ENCODE data around the gene IL18.
"Not testable (repeated sequence)": the region's sequence is repeated elsewhere in the genome, so short reads cannot be mapped to it uniquely, and the experiment has no call there.

The IL18 gene

DNA sequence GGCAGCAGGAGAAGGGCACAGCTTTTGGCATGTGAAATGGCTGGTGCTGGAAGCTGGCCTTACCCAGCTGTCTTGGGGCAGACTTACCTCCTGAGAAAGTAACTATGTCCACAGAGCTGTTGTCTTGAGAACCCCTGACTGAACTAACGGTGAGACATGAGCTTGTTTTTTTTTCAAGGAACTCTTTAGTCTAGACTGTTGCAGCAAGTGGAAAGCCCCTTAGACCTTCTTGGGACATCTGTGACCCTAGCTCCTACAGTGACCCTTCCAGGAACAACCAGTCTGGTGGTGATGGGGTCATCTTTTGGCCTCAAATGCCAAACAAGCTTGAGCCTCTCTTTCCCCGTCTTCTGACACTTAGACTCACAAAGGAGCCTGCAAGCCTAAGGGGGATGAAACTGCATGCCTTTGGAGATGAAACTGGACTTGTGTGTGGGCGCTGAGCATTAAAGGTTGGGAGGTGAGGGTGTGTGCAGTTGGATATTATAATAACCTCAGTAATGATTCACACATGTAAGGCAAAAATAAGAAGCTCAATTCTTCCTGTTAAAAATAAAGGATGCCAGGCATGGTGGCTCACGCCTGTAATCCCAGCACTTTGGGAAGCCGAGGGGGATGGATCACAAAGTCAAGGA lies 41.8 kb downstream of the IL18 start:
- DNase-seq (ENCODE audit: low spot score), result no peak

- DNase-seq (ENCODE audit: low spot score), result no peak
These were observed 45.7 kb downstream of the IL18 start for GRCh38 chr11:112118176-112118575.

DNA sequence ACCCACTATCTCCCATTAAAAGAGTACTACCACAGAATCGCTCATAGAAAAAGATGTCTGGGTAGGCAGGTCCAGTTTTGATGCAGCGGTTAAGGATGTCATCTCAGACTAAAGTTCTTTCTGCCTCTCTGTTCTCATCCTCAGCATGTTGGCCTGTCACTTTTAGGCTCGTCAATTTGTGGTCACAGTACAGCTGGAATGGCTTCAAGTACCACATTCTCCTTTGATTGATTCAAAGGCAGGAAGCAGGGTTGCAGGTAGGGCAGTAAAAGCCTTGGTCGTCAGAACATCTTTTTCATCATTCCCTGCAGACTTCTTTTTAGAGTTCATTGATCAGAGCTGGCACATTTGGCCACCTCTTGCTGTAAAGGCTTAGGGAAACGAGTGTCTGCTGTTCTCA lies 48.5 kb downstream of the IL18 start:
- no peak for DNase-seq (ENCODE audit: low spot score)

DNA sequence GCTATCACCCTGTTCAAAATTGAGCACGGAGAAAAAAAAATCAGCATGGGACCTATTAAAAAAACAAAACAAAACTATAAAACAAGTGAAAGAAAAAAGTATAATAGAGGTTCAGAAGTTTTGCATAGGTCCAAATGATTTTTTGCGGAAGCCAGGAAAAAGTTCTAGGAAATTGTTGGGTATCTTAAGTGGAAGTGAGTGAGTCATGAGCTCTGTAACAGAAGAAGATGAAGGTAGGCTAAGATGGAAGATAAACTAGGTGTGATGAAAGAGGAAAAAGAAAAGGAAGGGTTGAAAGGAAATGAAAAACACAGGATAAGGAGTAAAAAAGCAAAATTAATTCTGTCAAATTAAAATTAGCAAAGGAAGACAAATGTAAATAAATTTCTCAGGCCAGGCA lies 49.4 kb downstream of the IL18 start:
- no peak for DNase-seq (ENCODE audit: low spot score)

DNA sequence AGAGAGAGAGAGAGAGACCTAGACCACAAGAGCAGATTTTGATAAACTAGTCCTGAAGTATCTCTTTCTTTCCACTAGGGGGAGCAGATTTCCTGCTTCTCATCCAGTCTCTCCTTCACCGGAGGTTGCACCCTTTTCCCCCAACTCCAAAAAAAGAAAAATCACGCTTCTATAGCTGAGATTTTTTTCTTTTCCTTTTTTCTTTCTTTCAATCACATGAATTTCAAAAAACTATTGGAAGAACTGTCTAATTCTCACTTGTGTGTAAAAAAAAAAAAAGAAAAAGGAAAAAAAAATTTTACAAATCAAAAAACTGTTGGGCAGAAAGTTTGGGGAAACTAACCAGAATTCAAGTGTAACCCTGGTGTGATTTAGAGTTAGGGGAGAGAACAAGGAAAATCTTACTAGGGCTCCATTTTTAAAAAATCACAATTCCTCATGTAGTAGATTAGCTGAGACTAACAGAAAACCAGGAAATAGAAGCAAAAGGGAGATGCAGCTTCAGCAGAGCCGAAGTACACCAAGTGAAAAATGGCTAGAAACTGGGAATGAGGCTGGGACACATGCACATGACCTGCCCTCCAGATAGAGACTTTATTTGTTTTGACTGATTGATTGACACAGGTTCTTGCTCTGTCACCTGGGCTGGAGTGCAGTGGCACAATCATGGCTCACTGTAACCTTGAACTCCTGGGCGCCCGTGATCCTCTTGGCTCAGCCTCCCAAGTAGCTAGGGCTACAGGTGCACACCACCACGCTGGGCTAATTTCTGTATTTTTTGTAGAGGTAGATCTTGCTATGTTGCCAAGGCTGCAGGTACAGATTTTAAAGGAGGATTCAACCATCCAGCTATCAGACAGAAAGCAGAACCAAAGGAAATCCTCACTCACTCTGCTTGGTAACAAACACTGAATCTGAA lies 50.1 kb downstream of the IL18 start:
- peak; percentile 71 for DNase-seq (ENCODE audit: low spot score)

DNA sequence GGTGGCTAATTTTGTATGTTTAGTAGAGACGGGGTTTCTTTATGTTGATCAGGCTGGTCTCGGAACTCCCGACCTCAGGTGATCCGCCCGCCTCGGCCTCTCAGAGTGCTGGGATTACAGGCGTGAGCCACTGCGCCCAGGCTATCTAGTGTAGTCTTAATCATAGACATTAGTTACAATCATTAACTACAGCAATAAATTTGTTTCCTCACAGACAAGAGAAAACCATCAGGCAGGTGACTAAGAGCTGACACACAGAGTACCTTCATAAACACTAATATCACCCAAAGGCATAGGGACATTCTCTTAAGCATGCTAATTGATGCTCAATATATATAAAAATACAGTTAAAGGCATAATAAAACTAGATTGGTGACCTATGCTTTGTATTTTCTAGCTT lies 57.8 kb downstream of the IL18 start:
- no peak for DNase-seq (ENCODE audit: low spot score)

DNA sequence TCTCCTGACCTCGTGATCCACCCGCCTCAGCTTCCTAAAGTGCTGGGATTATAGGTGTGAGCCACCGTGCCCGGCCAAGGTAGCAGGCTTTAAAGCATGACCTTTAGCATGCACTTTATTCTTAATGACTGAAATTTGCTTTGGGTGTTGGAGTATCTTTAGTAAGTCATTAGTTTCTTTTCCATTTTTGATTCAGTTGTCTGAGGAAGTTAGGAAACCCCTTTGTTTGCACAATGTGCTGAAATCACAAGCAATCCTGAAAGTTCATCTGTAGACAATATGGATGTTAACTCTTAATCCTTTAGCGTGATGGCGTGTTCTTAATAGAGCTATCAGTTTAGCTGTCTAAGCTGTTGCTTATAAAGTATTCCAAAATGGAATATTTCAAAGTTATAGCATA lies 60.4 kb downstream of the IL18 start:
- DNase-seq (ENCODE audit: low spot score), result no peak

DNA sequence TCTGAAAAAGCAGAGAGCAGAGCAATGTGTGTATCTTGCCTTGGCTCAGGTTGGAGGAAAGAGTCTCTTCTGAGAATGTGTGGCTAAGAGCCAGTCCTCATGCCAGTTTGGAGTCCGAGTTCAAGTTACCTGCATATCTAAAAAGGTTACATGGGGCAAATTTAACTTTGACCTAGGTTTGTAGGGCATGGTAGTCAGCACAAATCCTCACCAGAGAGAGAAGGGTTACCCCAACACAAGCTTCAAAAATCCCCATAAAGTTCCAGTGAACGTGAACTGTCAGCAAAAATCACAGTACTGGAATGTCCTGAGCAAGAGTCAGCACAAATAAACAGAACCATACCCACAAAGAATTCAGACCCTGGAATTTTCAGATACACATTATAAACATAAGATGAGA lies 63.4 kb downstream of the IL18 start:
- no peak for DNase-seq (ENCODE audit: low spot score)

DNA sequence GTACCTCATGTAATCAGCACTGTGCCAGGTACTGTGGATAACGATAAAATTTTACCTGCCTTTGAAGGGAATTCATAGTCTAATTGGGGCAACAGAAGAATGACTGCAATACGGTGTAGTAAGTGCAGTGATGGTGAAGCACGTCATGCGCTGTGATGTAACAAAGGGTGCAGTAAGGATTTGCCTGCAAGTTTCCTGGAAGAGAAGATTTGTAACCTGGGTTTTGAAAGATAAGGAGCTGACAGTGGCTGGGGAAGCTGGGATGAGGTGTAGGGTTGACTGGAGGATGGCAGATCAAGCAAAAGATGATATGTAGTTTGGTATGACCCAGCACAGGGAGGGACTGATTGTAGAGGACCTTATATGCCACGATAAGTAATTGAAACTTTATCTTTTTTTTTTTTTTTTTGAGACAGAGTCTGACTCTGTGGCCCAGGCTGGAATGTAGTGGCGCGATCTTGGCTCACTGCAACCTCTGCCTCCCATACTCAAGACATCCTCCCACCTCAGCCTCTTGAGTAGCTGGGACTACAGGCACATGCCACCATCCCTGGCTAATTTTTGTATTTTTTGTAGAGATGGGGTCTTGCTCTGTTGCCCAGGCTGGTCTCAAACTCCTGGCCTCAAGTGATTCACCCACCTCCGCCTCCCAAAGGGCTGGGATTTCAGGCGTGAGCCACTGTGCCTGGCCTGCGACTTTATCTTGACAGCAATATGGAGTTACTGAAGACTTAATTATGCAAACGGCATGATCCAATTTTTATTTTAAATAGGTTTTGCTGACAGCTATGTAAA lies 66.0 kb downstream of the IL18 start:
- no peak for DNase-seq (ENCODE audit: low spot score)

DNA sequence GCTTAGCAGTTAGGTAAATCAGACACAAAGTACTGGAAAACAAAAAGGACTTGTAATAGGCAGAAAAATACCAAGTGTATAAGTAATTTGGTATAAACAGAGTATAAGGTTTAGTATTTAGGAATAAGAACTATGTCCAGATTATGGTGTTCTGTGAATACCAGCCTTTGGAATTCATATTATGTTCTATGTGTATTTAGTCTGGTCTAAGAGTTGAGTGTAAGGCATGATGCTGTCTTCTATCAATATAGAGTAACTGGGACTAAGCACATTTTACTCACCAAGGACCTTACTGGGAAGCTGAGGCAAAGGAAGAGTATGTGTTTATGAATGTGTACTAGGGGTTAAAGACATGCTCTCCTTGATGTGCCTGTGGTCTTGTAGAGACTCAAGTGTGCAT lies 67.7 kb downstream of the IL18 start:
- no peak for DNase-seq (ENCODE audit: low spot score)

- not testable (repeated sequence) for DNase-seq (ENCODE audit: low spot score)
These were observed 68.6 kb downstream of the IL18 start for GRCh38 chr11:112095302-112095701.

Measured in hematopoietic multipotent progenitor cell treated with erythropoietin and hydrocortisone succinate and interleukin-3 and kit ligand, for 15 days (in vitro differentiated cells).